Tibial nerve (tissue), 4 donors: ENCODE results near the gene ZCCHC8. TPM values are rescaled to one million over a fixed set of nuclear protein-coding genes. Genes with fewer than 3 reads are reported as not detected.

ENCODE experiments used
- DNase-seq, 2 donors: peaks; one replicate each; pipeline ENCODE4 v3.0.0-alpha.2; 2019; ENCODE audit warnings: low spot score in 2 of 2
- H3K27ac ChIP-seq, 4 donors: fragments of 200-600 bp; sonication (generic) in 3 of 4; one replicate each; pipeline ENCODE4 v1.5.1; 2017 to 2019; ENCODE audit warnings: mild to moderate bottlenecking in 1 of 4
- H3K27me3 ChIP-seq, 2 donors: fragments of 200-600 bp; sonication (generic) in 1 of 2; one replicate each; pipeline versions ENCODE4 v1.5.1 to v1.6.0; 2017 to 2019
- H3K36me3 ChIP-seq, 3 donors: fragments of 200-600 bp; sonication (generic); one replicate each; pipeline ENCODE4 v1.5.1; 2018 to 2019
- H3K4me1 ChIP-seq, 4 donors: fragments of 200-600 bp; sonication (generic) in 3 of 4; one replicate each; pipeline ENCODE4 v1.5.1; 2017 to 2019
- H3K4me3 ChIP-seq, 4 donors: fragments of 200-600 bp; sonication (generic) in 3 of 4; one replicate each; pipeline ENCODE4 v1.5.1; 2017 to 2019; ENCODE audit warnings: mild to moderate bottlenecking in 1 of 4, moderate library complexity in 1 of 4
- H3K9me3 ChIP-seq, 4 donors: fragments of 200-600 bp; sonication (generic) in 3 of 4; one replicate each; pipeline ENCODE4 v1.5.1; 2017 to 2019
- EP300 ChIP-seq, 2 donors: sonication (generic); formaldehyde crosslinking; IDR thresholded peaks; one replicate each; pipeline ENCODE4 v1.6.1; 2017; ENCODE audit warnings: antibody characterized with exemption in 2 of 2, mild to moderate bottlenecking in 1 of 2
- POLR2A ChIP-seq, 2 donors: fragments of 450-650 bp; IDR thresholded peaks; one replicate each; pipeline ENCODE4 v1.6.1; 2017; ENCODE audit warnings: antibody characterized with exemption in 2 of 2, mild to moderate bottlenecking in 2 of 2, moderate library complexity in 2 of 2
- WGBS, 2 donors: methylation state at CpG; one replicate each; pipeline ENCODE4 v1.1.5; 2018; 5-methylcytosine and 5-hydroxymethylcytosine counted together
- total RNA-seq, 4 donors: library from RNA; depleted of rRNA; stranded (reverse); fragments of >200 nt; gene quantifications; one replicate each; pipeline ENCODE4 v1.1.0, GENCODE V29; 2016
- TF ChIP-seq, protein P1 (sequence below), 5 experiments: fragments of 200-600 bp in 3 of 5; fragments of 450-650 bp in 2 of 5; sonication (generic) in 3 of 5; IDR thresholded peaks; one replicate each; pipeline ENCODE4 v1.5.1; 2016 to 2019; ENCODE audit warnings: antibody characterized with exemption in 5 of 5, mild to moderate bottlenecking in 3 of 5, moderate library complexity in 2 of 5

Gene ZCCHC8
- total RNA-seq = 10 to 100 TPM; 22.2 to 32.6 (median 27.4) TPM

GRCh38 chr12:122500685-122501488 is at the start of gene ZCCHC8:
ZCCHC8 (minus strand) TSS chr12:122500932; CDS start chr12:122500840, 92 bp downstream.
- H3K27ac ChIP-seq = peak within 1 kb of the TSS; percentile 91 to 99 (median 97)
- no peaks in the 10 kb centered on the region for H3K9me3 ChIP-seq
- peaks cover 0 to 37% (median 15%) of the 10 kb centered on the region in 4 donors for H3K4me1 ChIP-seq
- no peaks in the 10 kb centered on the region for H3K27me3 ChIP-seq
- 2% methylated on average over 46 to 52 of the region's 52 CpGs for WGBS, 2 donors
- peak; percentile 91 to 93 for DNase-seq
- H3K36me3 ChIP-seq = peaks cover 0 to 42% (median 9%) of the 10 kb centered on the region in 3 donors
- H3K4me3 ChIP-seq = peak within 1 kb of the TSS; percentile 75 to 93 (median 84)
- TF ChIP-seq, protein P1, sequence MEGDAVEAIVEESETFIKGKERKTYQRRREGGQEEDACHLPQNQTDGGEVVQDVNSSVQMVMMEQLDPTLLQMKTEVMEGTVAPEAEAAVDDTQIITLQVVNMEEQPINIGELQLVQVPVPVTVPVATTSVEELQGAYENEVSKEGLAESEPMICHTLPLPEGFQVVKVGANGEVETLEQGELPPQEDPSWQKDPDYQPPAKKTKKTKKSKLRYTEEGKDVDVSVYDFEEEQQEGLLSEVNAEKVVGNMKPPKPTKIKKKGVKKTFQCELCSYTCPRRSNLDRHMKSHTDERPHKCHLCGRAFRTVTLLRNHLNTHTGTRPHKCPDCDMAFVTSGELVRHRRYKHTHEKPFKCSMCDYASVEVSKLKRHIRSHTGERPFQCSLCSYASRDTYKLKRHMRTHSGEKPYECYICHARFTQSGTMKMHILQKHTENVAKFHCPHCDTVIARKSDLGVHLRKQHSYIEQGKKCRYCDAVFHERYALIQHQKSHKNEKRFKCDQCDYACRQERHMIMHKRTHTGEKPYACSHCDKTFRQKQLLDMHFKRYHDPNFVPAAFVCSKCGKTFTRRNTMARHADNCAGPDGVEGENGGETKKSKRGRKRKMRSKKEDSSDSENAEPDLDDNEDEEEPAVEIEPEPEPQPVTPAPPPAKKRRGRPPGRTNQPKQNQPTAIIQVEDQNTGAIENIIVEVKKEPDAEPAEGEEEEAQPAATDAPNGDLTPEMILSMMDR (IDR thresholded peaks at IDR 0.05) = peak in 2 of 5 experiments; percentile 59 to 69
- peak; percentile 83 to 97 for TF ChIP-seq EP300 (IDR thresholded peaks at IDR 0.05)
- peak; percentile 93 to 96 for TF ChIP-seq POLR2A (IDR thresholded peaks at IDR 0.05)

GRCh38 chr12:122547330-122547729 is 46.6 kb upstream of the ZCCHC8 start:
- no peaks in the 10 kb centered on the region for H3K27me3 ChIP-seq
- DNase-seq = no peak
- TF ChIP-seq POLR2A (IDR thresholded peaks at IDR 0.05) (no peak), EP300 (IDR thresholded peaks at IDR 0.05) (no peak)
- TF ChIP-seq, protein P1 (IDR thresholded peaks at IDR 0.05) = no peak
- WGBS, 2 donors = 86 to 91% methylated on average over 5 of the region's 5 CpGs
- no peak overlapping the region for H3K4me3 ChIP-seq
- H3K9me3 ChIP-seq = no peaks in the 10 kb centered on the region
- no peak overlapping the region for H3K27ac ChIP-seq
- H3K4me1 ChIP-seq = no peaks in the 10 kb centered on the region
- H3K36me3 ChIP-seq = peaks cover 0 to 58% (median 0%) of the 10 kb centered on the region in 3 donors

GRCh38 chr12:122545855-122546254 is 45.1 kb upstream of the ZCCHC8 start:
- Histone ChIP-seq H3K27ac (no peak overlapping the region), H3K4me1 (no peaks in the 10 kb centered on the region), H3K9me3 (no peaks in the 10 kb centered on the region), H3K27me3 (no peaks in the 10 kb centered on the region), H3K36me3 (peaks cover 0 to 54% (median 0%) of the 10 kb centered on the region in 3 donors), H3K4me3 (no peak overlapping the region)
- TF ChIP-seq POLR2A (IDR thresholded peaks at IDR 0.05) = no peak
- no peak for TF ChIP-seq EP300 (IDR thresholded peaks at IDR 0.05)
- TF ChIP-seq, protein P1 (IDR thresholded peaks at IDR 0.05) = no peak
- no peak for DNase-seq
- WGBS, 2 donors = 97% methylated on average over 2 of the region's 2 CpGs

DNA sequence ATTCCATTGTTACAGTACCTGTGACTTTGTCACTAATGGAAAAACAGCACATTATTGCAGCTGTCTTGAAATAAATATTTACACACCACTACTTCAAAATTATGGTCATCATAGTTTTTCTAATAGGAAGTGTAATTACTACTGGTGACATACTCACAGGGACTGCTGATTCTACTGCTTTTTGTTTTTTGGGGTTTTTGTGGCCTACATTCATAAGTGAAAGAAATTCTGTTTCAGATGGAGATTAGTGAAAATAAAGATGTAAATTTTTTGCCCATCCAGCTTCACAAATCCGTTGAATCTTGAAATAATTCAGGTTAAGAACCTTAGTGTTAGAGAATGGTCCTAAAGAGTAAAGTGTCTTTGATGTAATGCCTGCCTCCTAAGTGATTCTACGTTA is 43.8 kb upstream of the ZCCHC8 start:
- Histone ChIP-seq H3K27ac (no peak overlapping the region), H3K27me3 (no peaks in the 10 kb centered on the region), H3K4me3 (no peak overlapping the region), H3K36me3 (peaks cover 0 to 53% (median 0%) of the 10 kb centered on the region in 3 donors), H3K9me3 (no peaks in the 10 kb centered on the region), H3K4me1 (no peaks in the 10 kb centered on the region)
- TF ChIP-seq, protein P1 (IDR thresholded peaks at IDR 0.05) = no peak
- TF ChIP-seq POLR2A (IDR thresholded peaks at IDR 0.05) (no peak), EP300 (IDR thresholded peaks at IDR 0.05) (no peak)
- WGBS, 2 donors = 91 to 95% methylated on average over 2 of the region's 2 CpGs
- DNase-seq = no peak

- Histone ChIP-seq H3K27ac (no peak overlapping the region), H3K36me3 (peaks cover 0 to 45% (median 0%) of the 10 kb centered on the region in 3 donors), H3K4me1 (no peaks in the 10 kb centered on the region), H3K4me3 (no peak overlapping the region), H3K9me3 (no peaks in the 10 kb centered on the region), H3K27me3 (no peaks in the 10 kb centered on the region)
- DNase-seq = no peak
- no peak for TF ChIP-seq POLR2A (IDR thresholded peaks at IDR 0.05)
- TF ChIP-seq EP300 (IDR thresholded peaks at IDR 0.05) = no peak
- TF ChIP-seq, protein P1 (IDR thresholded peaks at IDR 0.05) = no peak
- 88 to 90% methylated on average over 5 of the region's 5 CpGs for WGBS, 2 donors
These were observed 37.8 kb upstream of the ZCCHC8 start for GRCh38 chr12:122538496-122538895.
